ENCODE results near the gene MEF2C. TPM values are rescaled to one million over a fixed set of nuclear protein-coding genes. Genes with fewer than 3 reads are reported as not detected.

Gene MEF2C
- total and polyA plus RNA-seq, 2 experiments from 2014 or later = 107 to 175 TPM

DNA sequence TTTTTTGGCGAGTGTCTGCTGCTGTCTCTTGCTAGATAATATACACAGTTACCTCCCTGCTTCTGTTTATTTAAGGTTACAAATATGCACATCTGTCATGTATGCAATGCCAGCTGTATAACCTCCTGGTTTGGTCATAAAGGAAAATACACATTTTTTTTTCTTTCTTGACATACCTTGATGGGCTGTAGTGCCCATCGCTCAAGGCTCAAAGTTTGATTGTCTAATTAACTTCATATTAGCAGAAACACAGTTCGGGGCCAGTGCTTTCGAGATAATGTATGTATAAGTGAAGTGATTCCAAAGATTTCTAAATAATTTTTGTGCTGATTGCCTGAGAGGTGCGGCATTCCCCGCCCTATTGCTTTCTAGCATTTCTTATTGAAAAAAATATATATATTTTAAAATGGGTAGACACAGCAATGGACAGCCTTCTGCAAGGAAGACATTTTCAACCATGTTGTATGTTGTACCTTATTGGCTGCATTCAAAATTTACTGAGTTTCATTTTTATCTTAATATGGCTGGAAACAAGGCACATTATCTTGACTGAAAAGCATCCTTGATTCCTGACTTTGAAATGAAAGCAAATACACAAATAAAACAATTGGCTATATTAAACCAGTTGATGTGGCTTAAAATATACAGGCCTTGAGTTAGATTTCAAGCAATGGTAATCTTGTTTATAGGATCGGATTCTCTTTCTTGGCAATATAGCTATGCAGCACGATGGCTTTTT, 206.2 kb downstream of the MEF2C start:
- Histone ChIP-seq H3K9me3 (ENCODE audit: low read depth) (no peaks in the 10 kb centered on the region), H3K27ac (no peak overlapping the region), H3K4me1 (ENCODE audit: low read depth) (no peaks in the 10 kb centered on the region), H3K27me3 (peaks cover 100% of the 10 kb centered on the region), H3K4me3 (no peak overlapping the region), H3K36me3 (no peaks in the 10 kb centered on the region)
- DNase-seq (ENCODE audit: low read depth in 1 of 2, low spot score in 1 of 2) = no peak
- TF ChIP-seq, protein P1, sequence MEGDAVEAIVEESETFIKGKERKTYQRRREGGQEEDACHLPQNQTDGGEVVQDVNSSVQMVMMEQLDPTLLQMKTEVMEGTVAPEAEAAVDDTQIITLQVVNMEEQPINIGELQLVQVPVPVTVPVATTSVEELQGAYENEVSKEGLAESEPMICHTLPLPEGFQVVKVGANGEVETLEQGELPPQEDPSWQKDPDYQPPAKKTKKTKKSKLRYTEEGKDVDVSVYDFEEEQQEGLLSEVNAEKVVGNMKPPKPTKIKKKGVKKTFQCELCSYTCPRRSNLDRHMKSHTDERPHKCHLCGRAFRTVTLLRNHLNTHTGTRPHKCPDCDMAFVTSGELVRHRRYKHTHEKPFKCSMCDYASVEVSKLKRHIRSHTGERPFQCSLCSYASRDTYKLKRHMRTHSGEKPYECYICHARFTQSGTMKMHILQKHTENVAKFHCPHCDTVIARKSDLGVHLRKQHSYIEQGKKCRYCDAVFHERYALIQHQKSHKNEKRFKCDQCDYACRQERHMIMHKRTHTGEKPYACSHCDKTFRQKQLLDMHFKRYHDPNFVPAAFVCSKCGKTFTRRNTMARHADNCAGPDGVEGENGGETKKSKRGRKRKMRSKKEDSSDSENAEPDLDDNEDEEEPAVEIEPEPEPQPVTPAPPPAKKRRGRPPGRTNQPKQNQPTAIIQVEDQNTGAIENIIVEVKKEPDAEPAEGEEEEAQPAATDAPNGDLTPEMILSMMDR (IDR thresholded peaks at IDR 0.05; ENCODE audit: low read depth, low read length) = no peak

DNA sequence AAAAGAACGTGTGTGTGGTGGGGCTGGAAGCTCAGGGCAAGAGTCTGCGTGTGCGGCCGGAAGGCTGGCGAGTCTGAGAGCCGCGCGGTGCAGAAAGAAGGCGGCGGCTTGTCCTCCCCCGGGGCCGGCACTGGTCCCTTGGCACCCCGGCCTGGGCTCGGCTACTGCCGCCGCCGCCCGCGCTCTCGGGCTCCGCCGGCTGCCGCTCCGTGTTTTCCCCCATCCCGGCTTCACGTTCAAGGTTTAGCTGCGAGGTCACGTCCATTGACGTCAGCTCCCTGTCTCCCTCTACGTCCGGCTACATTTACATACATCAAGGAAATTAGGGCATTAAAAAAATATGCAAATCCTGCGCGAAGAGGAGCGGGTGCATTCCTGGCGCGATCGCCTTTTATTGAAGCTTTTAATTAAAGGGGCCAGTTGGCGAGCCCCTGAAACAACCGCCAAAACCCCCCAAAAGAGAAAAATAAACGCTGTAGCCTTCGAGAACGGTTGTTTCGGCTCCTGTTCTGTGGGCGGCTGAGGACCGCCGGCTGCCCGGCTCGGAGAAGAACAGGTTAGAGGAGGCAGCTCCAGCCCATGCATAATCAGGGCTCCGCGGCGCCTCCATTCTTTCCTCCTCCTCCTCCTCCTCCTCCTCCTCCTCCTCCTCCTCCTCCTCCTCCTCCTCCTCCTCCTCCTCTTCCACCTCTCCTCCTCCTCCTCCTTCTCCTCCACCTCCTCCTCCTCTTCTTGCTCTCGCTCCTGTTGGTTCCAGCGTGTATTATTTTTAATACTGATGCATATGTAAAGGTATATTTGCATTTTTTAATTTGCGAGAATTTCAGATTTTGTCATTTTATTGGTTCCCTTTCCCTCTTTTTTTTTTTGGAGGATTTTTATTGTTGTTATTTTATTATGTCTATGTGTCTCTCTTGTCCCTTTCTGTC, 207.0 kb downstream of the MEF2C start:
- peak overlapping the region; percentile 39 for H3K4me3 ChIP-seq
- peak; percentile 49 to 55 for DNase-seq (ENCODE audit: low read depth in 1 of 2, low spot score in 1 of 2)
- H3K4me1 ChIP-seq (ENCODE audit: low read depth) = no peaks in the 10 kb centered on the region
- peaks cover 100% of the 10 kb centered on the region for H3K27me3 ChIP-seq
- no peaks in the 10 kb centered on the region for H3K36me3 ChIP-seq
- no peak overlapping the region for H3K27ac ChIP-seq
- TF ChIP-seq, protein P1 (IDR thresholded peaks at IDR 0.05; ENCODE audit: low read depth, low read length) = no peak
- no peaks in the 10 kb centered on the region for H3K9me3 ChIP-seq (ENCODE audit: low read depth)

DNA sequence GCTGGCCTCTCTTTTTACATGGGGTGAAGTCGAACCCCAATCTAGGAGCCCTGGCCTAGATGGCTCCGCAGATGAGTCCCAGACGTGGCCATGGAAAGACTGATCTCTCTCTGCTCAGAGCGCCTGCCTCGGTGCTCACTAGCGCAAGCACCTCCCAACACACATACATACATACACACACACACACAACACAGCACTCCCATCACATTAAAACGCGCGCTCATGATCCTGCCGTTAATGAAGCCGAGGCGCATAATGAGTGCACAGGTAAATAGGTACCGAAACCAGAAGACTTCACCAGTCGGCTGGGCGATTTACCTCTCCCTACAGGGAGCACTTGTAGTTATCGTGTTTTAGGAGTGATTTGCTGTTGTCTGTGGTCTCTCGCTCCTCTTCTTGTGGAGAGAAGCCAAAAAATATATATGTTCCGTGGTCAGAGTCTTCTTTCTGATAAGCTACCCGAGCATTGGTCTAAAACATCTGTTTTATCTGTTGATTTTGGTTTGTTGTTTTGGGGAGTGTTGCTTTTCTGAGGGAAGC, 207.7 kb downstream of the MEF2C start:
- TF ChIP-seq, protein P1 (IDR thresholded peaks at IDR 0.05; ENCODE audit: low read depth, low read length) = no peak
- no peak for DNase-seq (ENCODE audit: low read depth in 1 of 2, low spot score in 1 of 2)
- Histone ChIP-seq H3K27me3 (peaks cover 100% of the 10 kb centered on the region), H3K27ac (no peak overlapping the region), H3K9me3 (ENCODE audit: low read depth) (no peaks in the 10 kb centered on the region), H3K4me1 (ENCODE audit: low read depth) (no peaks in the 10 kb centered on the region), H3K4me3 (peak overlapping the region; percentile 39), H3K36me3 (no peaks in the 10 kb centered on the region)

DNA sequence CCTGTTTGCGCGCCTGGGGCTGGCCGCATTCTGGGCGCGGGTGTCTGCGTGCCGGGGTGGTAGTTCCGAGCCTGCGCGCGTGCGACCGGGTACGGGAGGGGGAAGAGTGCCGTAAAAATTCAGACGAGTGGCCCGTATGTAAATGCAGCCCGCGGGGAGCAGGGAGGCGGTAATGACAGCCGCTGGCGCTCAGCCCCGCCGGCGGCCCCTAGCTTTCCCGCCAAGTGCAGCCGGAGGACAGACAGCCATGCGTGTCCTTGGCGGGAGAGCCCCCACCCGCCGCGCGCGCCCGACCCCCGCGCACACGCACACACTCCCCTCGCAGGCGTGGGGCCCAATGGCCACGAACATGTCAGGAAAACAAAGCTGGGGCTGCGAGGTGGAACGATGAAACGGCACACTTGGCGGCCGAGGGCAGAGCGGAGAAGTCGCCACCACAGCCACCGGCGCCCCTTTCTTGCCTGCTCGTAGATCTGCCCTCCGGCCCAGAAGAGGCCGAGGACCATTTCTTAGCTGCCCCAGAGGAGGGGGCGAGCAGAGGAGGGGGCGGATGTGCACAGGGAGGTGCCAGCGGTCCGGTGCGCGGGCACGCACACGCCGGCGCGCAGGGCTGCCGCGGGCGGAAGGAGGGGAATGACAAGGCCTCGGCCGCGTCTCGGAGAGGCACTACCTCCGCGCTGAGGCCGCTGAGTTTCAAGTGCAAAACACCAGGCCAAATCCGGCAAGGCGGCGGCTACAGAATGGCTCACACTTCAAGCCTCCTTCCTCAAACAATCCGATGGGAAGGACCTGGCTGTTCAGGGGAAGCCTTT, 208.4 kb downstream of the MEF2C start:
- H3K27me3 ChIP-seq = peaks cover 100% of the 10 kb centered on the region
- peak; percentile 18 to 56 for DNase-seq (ENCODE audit: low read depth in 1 of 2, low spot score in 1 of 2)
- peak overlapping the region; percentile 39 for H3K4me3 ChIP-seq
- H3K27ac ChIP-seq = no peak overlapping the region
- no peaks in the 10 kb centered on the region for H3K9me3 ChIP-seq (ENCODE audit: low read depth)
- no peaks in the 10 kb centered on the region for H3K4me1 ChIP-seq (ENCODE audit: low read depth)
- no peaks in the 10 kb centered on the region for H3K36me3 ChIP-seq
- TF ChIP-seq, protein P1 (IDR thresholded peaks at IDR 0.05; ENCODE audit: low read depth, low read length) = no peak

Data from cardiac muscle cell (in vitro differentiated cells and primary cell).